Esophagus (tissue), 2 donors: ENCODE results near the gene KCNMA1. TPM values are rescaled to one million over a fixed set of nuclear protein-coding genes. Genes with fewer than 3 reads are reported as not detected.

Experiments
- H3K27ac ChIP-seq, 2 donors: one replicate each; pipeline ENCODE4 v1.5.1; 2013; ENCODE audit warnings: low read depth in 2 of 2, mild to moderate bottlenecking in 2 of 2, inconsistent platforms in 1 of 2, low read length in 1 of 2, moderate library complexity in 1 of 2
- H3K27me3 ChIP-seq, 2 donors: one replicate each; pipeline ENCODE4 v1.6.1; 2013; ENCODE audit warnings: low read length in 2 of 2, control low read depth in 1 of 2, mild to moderate bottlenecking in 1 of 2; ENCODE audit not compliant: insufficient read depth in 2 of 2, control insufficient read depth in 1 of 2
- H3K36me3 ChIP-seq, 2 donors: one replicate each; pipeline ENCODE4 v1.6.1; 2013; ENCODE audit warnings: low read length in 1 of 2; ENCODE audit not compliant: control insufficient read depth in 2 of 2, insufficient read depth in 2 of 2
- H3K4me1 ChIP-seq, 2 donors: one replicate each; pipeline ENCODE4 v1.6.1; 2013; ENCODE audit warnings: low read length in 1 of 2; ENCODE audit not compliant: control insufficient read depth in 2 of 2, insufficient read depth in 2 of 2
- H3K4me3 ChIP-seq, 2 donors: one replicate each; pipeline ENCODE4 v1.5.1; 2013; ENCODE audit warnings: low read length in 2 of 2, mild to moderate bottlenecking in 2 of 2, low read depth in 1 of 2, moderate library complexity in 1 of 2
- H3K9me3 ChIP-seq, 2 donors: one replicate each; pipeline ENCODE4 v1.6.1; 2013; ENCODE audit warnings: mild to moderate bottlenecking in 2 of 2, low read depth in 1 of 2, low read length in 1 of 2, moderate library complexity in 1 of 2; ENCODE audit not compliant: control insufficient read depth in 2 of 2, insufficient read depth in 1 of 2
- WGBS, 2 donors: extraction: QIAGEN DNeasy Blood & Tissue Kit; methylation state at CpG; one replicate each; pipeline ENCODE4 v1.1.7; 2013; 5-methylcytosine and 5-hydroxymethylcytosine counted together
- polyA plus RNA-seq, 2 donors: library from polyadenylated mRNA; stranded (reverse); fragments of 200-250 nt; gene quantifications; one replicate each; pipeline ENCODE4 v1.2.3, GENCODE V29; 2013
- donor health status: healthy with polysubstance abuse.
- donor health status: Bipolar disorder and iron deficiency.

The KCNMA1 gene
- polyA plus RNA-seq, 2 donors = 8.4 to 11.2 TPM

DNA sequence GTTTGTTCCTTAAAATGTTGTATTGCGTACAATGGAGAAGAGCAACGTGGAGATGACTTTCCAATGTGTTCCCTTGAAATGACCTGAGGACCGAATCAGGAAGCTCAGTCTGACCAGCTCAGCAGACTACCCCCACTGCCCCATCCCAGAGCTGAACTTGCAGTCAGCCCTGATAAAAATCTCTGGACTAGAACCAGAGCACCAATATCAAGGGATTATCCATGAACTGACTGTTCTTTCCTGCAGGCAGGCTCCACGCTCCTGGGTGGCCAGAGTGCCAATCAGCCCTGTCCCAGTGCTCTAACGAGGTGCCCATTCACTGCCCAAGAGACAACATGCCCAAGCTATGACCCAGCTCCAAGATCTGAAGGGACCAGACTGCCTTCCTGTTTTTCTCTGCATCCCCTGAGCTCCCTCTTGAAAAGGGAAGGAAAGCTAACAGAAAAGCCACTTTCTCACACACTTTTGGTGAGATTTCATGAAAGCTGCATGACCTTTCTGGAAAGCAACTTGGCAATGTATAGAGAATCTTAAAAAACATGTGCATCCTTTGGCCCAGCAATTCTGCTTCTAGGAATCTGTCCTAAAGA lies 130.2 kb downstream of the KCNMA1 start:
- H3K27ac ChIP-seq = no peak overlapping the region
- no peaks in the 10 kb centered on the region for H3K36me3 ChIP-seq
- no peak overlapping the region for H3K4me3 ChIP-seq
- WGBS, 2 donors = 59 to 66% methylated on average over 5 of the region's 5 CpGs
- H3K9me3 ChIP-seq = no peaks in the 10 kb centered on the region
- H3K27me3 ChIP-seq = no peaks in the 10 kb centered on the region
- H3K4me1 ChIP-seq = peaks cover 2 to 7% of the 10 kb centered on the region in 2 donors

DNA sequence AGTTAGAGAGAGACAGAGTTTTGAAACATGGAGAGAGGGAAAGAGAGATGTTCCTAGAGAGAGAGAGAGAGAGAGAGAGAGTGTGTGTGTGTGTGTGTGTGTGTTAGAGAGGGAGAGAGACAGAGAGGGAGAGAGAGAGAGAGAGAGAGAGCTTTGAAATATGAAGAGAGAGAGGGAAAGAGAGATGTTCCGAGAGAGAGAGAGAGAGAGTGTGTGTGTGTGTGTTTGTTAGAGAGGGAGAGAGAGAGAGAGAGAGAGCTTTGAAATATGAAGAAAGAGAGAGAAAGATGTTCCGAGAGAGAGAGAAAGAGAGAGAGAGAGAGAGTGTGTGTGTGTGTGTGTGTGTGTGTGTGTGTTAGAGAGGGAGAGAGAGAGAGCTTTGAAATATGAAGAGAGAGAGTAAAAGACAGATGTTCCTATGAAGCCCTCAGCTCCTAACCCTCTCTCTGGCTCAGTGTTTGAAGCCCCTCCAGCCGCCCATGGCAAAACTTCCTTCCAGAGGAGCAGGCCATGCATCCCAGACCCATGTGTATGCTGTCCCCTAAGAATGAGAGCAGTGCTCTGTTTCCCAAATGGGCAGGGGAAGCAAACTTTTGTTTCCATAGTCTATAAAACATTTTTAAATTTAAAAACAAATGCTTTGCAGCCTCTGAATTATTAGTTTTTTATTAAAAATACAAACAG lies 130.9 kb downstream of the KCNMA1 start:
- H3K9me3 ChIP-seq = no peaks in the 10 kb centered on the region
- H3K36me3 ChIP-seq = no peaks in the 10 kb centered on the region
- WGBS, 2 donors = 69 to 72% methylated on average over 3 of the region's 3 CpGs
- H3K4me3 ChIP-seq = no peak overlapping the region
- no peak overlapping the region for H3K27ac ChIP-seq
- no peaks in the 10 kb centered on the region for H3K27me3 ChIP-seq
- peaks cover 2 to 7% of the 10 kb centered on the region in 2 donors for H3K4me1 ChIP-seq

DNA sequence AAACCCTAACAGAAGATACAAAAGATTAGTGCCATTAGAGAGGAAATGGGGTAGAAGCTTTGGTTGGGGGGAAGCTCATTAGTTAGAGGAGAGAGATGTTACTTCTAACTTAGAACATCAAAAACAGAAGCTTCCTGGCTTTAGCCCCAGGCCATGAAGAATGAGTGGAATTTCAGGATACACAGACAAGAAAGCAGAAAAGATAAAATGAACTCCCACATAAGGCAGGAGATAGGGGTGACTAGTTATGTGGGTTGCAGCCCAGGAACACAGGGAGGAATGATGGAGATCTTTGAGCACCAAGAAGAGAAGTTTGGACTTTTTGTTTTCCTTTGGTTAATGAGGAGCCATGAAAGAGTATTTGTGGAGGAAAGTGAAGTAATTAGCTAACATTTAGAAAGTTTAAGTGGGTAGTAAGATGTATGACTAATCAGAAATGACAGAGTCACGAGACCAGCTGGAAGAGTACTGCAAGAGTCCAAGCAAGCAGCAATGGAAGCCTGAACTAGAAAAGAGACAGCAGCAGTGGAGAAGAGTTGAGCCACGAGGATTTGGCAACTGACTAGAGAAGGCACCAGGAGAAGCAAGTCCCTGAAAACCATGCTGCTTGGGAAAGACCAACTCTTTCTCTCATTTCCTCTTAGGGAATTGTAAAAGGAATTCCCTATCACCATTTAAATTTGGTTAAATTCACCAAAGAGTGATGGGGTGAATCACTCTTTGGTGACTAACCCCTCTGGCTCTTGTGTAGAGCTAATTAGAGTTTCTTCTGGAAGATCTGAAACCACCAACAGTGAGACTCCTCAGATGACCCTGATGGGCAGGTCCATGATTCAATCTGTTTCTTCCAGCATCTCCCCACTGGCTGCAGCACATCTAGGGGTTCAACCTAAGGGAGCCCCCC lies 131.9 kb downstream of the KCNMA1 start:
- no peak overlapping the region for H3K27ac ChIP-seq
- 36 to 41% methylated on average over 2 of the region's 2 CpGs for WGBS, 2 donors
- H3K36me3 ChIP-seq = no peaks in the 10 kb centered on the region
- peaks cover 2 to 13% of the 10 kb centered on the region in 2 donors for H3K4me1 ChIP-seq
- H3K9me3 ChIP-seq = no peaks in the 10 kb centered on the region
- no peaks in the 10 kb centered on the region for H3K27me3 ChIP-seq
- no peak overlapping the region for H3K4me3 ChIP-seq

DNA sequence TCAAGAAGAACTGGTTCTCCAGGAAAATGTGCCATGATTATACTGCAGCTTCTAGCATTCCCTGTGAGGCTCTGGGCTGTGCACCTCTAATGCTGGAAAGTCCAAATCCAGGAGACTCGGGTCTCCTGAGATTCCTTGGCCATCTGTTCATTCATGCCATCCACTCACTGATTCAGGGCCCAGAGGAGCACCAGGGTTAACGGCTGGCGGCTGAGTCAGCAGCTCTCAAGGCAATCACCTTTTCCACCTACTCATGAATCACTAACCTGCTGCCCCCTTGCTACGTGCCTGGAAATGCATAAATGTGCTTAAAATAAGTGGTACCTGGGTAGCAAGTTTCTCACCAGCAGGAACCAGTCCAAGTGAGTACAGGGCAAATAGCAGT lies 132.7 kb downstream of the KCNMA1 start:
- Histone ChIP-seq H3K27me3 (no peaks in the 10 kb centered on the region), H3K4me1 (peaks cover 2 to 13% of the 10 kb centered on the region in 2 donors), H3K36me3 (no peaks in the 10 kb centered on the region), H3K9me3 (no peaks in the 10 kb centered on the region), H3K4me3 (no peak overlapping the region), H3K27ac (peak overlapping the region in 1 of 2 donors; percentile 23)
- WGBS, 2 donors = 40 to 45% methylated on average over 4 of the region's 4 CpGs

DNA sequence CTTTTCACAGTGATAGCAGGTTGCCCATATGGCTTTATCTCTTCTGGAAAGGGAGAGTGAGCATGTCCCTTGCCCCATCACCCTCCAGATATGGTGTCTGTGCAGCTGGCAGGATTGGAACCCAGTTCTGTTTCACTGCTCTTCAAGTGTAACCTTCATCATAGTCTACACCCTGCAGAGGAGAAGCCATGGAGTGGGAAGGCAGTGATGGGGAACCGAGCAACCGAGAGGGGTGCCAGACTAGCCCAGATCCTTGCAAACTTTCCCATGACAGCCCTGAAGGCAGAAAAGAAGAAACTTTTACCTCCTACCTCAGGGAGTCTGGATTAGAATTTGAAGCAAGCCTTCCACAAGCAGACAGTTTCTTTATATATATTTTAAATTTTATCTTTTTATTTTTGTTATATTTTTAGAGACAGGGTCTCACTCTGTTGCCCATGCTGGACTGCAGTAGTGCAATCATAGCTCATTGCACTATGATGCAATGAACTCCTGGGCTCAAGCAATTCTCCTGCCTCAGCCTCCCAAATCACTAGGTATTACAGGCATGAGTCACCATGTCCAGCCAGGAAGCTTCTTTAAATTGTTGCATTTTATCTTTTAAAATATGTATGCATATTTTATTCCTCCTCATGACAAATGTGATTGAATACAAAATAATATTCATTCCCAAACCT lies 133.3 kb downstream of the KCNMA1 start:
- WGBS, 2 donors = 71 to 78% methylated on average over 2 of the region's 2 CpGs
- H3K27me3 ChIP-seq = no peaks in the 10 kb centered on the region
- H3K9me3 ChIP-seq = no peaks in the 10 kb centered on the region
- H3K4me1 ChIP-seq = peaks cover 2 to 13% of the 10 kb centered on the region in 2 donors
- H3K4me3 ChIP-seq = no peak overlapping the region
- no peaks in the 10 kb centered on the region for H3K36me3 ChIP-seq
- no peak overlapping the region for H3K27ac ChIP-seq

DNA sequence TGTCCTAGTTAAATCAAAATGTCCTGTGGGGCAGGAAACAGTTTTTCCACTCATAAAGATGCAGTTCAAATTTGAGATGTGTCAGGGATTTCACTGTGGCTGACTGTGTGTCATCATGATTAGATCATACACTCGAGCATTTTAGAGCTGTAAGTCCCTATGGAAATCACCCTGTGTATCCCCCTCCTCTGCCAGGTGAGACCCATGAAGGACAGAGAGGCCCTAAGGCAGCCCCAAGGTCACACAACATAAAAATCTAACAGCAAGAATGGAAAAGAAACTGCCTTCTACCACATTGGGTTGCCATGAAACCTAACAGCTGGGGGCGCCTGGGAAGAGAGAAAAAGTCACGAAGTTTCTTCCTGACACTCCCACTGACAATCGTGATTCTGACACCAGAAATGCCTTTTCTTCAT lies 135.8 kb downstream of the KCNMA1 start:
- peaks cover 6 to 20% of the 10 kb centered on the region in 2 donors for H3K4me1 ChIP-seq
- H3K9me3 ChIP-seq = no peaks in the 10 kb centered on the region
- H3K27me3 ChIP-seq = no peaks in the 10 kb centered on the region
- no peak overlapping the region for H3K27ac ChIP-seq
- WGBS, 2 donors = 46 to 60% methylated on average over 4 of the region's 4 CpGs
- no peak overlapping the region for H3K4me3 ChIP-seq
- H3K36me3 ChIP-seq = no peaks in the 10 kb centered on the region

DNA sequence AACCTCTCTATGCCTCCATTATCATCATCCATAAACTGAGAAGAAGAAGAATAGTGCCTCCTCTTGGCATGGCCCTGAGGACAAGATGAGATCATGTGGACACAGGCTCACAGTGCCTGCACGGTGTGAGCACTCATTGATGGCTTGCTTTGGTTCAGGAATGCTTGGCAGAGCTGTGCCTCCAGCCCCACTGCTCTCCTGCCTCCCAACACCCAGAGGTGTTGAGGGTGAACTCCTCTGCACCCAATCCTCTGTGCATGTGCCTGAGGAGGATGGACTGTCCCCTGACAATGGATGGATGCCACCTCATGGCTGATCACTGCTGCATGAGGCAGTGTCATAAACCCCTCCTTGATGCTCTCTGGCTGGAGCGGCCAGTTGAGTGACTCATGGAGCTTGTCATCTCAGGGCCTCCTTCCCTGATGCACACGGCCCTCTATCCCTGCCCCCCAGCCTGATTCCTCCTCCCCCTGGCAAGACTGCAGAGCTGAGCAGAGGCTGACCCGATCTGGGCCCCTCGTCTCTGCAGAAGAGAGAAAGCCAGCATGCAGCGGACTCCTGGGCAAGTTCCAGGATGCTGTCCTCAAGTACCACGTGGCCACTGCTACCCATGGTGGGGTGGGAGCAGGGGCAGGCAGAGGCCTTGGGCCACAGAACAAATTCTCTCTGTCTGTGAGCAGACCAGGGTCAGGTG lies 136.3 kb downstream of the KCNMA1 start:
- Histone ChIP-seq H3K9me3 (no peaks in the 10 kb centered on the region), H3K27me3 (no peaks in the 10 kb centered on the region), H3K4me1 (peaks cover 6 to 23% of the 10 kb centered on the region in 2 donors), H3K27ac (no peak overlapping the region), H3K4me3 (no peak overlapping the region), H3K36me3 (no peaks in the 10 kb centered on the region)
- WGBS, 2 donors = 45 to 54% methylated on average over 7 of the region's 7 CpGs

DNA sequence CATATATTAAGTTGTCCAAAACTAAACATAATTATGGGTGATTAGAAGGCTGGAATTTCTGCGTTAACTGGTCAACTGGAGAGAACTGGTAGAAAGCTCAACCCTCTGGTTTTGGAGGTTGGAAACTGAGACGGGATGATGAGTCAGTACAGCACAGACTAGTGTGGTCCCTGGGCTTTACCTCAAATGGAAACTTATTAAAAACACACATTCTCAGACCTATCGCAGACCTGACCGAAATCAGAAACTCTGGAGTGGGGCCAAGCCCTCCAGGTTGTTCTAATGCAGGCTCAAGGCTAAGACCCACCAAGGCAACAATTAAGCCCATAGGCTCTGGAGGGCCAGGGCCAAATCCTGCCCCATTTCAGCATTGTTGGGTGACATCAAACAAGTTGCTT lies 136.9 kb downstream of the KCNMA1 start:
- 85 to 89% methylated on average over 4 of the region's 4 CpGs for WGBS, 2 donors
- Histone ChIP-seq H3K9me3 (no peaks in the 10 kb centered on the region), H3K36me3 (no peaks in the 10 kb centered on the region), H3K4me3 (no peak overlapping the region), H3K27me3 (no peaks in the 10 kb centered on the region), H3K4me1 (peaks cover 6 to 23% of the 10 kb centered on the region in 2 donors), H3K27ac (no peak overlapping the region)

DNA sequence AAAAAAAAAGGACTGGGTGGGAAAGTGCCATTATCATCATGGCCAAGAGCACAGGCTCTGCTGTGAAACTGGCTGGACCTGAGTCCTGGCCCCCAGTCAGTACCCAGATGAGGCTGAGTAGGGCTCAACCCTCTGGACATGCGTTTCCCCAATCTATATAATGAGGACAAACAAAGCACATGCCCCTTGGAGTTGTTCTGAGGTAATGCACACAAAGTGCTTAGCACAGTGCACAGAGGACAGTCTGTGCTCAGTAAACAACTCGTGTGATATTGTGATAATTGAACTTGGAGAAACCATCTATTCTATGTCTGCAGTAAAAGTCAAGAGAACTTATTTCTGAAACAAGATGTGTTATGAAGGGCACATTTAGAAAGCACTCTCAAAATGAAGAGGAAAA lies 138.8 kb downstream of the KCNMA1 start:
- no peak overlapping the region for H3K4me3 ChIP-seq
- peaks cover 5 to 16% of the 10 kb centered on the region in 2 donors for H3K4me1 ChIP-seq
- H3K36me3 ChIP-seq = no peaks in the 10 kb centered on the region
- H3K27me3 ChIP-seq = no peaks in the 10 kb centered on the region
- H3K27ac ChIP-seq = no peak overlapping the region
- WGBS, 2 donors = 54 to 68% methylated on average over 2 of the region's 2 CpGs
- H3K9me3 ChIP-seq = no peaks in the 10 kb centered on the region
